Measurements from ENCODE around the gene DAGLA. TPM values are rescaled to one million over a fixed set of nuclear protein-coding genes. Genes with fewer than 3 reads are reported as not detected.

DAGLA gene
- total and polyA plus RNA-seq, 2 of the 13 experiments (the other 11 are each of a cell fraction or from before 2014, with no cell fraction given), result 2.6 to 3.9 TPM

GRCh38 chr11:61768376-61769076 lies 88.3 kb downstream of the DAGLA start (continued):
- TF ChIP-seq, protein P1, sequence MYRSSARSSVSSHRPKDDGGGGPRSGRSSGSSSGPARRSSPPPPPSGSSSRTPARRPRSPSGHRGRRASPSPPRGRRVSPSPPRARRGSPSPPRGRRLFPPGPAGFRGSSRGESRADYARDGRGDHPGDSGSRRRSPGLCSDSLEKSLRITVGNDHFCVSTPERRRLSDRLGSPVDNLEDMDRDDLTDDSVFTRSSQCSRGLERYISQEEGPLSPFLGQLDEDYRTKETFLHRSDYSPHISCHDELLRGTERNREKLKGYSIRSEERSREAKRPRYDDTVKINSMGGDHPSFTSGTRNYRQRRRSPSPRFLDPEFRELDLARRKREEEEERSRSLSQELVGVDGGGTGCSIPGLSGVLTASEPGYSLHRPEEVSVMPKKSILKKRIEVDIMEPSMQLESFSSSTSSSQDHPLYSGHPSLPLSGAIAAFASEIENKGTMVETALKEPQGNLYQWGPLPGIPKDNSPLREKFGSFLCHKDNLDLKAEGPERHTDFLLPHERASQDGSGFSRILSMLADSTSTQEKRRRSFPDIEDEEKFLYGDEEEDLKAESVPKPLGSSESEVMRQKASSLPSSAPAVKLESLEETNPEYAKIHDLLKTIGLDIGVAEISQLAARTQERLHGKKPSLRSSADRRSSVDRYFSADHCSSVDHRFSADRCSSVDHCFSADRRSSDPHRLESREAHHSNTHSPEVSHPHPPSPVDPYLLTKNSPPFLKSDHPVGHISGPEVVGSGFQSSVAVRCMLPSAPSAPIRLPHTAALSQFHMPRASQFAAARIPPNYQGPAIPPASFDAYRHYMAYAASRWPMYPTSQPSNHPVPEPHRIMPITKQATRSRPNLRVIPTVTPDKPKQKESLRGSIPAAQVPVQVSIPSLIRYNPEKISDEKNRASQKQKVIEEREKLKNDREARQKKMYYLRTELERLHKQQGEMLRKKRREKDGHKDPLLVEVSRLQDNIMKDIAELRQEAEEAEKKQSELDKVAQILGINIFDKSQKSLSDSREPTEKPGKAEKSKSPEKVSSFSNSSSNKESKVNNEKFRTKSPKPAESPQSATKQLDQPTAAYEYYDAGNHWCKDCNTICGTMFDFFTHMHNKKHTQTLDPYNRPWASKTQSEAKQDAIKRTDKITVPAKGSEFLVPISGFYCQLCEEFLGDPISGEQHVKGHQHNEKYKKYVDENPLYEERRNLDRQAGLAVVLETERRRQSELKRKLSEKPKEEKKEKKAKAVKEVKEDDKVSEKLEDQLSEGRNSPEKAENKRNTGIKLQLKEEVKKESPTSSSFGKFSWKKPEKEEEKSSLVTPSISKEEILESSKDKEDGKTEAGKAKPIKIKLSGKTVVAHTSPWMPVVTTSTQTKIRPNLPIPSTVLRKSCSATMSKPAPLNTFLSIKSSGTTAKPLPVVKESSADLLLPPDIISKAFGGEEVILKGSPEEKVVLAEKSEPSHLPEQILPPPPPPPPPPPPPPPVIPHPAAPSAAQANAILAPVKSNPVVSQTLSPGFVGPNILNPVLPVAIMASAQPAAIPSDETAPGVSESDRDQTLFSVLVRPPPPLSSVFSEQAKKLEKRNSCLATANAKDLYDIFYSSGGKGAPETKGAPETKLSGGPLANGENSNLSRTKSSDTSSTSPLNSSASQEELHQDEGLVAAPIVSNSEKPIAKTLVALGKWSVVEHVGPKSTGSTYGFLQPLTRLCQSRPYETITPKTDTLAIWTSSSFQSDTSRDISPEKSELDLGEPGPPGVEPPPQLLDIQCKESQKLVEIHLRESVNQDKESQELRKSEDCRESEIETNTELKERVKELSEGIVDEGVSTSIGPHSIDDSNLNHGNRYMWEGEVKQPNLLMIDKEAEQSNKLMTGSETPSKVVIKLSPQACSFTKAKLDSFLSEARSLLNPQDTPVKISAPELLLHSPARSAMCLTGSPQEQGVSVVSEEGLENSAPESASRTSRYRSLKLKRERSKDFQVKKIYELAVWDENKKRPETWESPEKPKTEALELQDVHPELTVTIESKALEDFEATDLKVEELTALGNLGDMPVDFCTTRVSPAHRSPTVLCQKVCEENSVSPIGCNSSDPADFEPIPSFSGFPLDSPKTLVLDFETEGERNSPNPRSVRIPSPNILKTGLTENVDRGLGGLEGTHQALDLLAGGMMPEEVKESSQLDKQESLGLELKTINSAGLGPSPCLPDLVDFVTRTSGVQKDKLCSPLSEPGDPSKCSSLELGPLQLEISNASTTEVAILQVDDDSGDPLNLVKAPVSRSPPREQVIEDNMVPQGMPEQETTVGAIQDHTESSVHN (CRISPR knock-in tag; IDR thresholded peaks at IDR 0.05), result peak; percentile 51; the same call in 1 of the 2 replicates
- TF ChIP-seq, protein P2, sequence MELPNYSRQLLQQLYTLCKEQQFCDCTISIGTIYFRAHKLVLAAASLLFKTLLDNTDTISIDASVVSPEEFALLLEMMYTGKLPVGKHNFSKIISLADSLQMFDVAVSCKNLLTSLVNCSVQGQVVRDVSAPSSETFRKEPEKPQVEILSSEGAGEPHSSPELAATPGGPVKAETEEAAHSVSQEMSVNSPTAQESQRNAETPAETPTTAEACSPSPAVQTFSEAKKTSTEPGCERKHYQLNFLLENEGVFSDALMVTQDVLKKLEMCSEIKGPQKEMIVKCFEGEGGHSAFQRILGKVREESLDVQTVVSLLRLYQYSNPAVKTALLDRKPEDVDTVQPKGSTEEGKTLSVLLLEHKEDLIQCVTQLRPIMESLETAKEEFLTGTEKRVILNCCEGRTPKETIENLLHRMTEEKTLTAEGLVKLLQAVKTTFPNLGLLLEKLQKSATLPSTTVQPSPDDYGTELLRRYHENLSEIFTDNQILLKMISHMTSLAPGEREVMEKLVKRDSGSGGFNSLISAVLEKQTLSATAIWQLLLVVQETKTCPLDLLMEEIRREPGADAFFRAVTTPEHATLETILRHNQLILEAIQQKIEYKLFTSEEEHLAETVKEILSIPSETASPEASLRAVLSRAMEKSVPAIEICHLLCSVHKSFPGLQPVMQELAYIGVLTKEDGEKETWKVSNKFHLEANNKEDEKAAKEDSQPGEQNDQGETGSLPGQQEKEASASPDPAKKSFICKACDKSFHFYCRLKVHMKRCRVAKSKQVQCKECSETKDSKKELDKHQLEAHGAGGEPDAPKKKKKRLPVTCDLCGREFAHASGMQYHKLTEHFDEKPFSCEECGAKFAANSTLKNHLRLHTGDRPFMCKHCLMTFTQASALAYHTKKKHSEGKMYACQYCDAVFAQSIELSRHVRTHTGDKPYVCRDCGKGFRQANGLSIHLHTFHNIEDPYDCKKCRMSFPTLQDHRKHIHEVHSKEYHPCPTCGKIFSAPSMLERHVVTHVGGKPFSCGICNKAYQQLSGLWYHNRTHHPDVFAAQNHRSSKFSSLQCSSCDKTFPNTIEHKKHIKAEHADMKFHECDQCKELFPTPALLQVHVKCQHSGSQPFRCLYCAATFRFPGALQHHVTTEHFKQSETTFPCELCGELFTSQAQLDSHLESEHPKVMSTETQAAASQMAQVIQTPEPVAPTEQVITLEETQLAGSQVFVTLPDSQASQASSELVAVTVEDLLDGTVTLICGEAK (IDR thresholded peaks at IDR 0.05), result no peak
- TF ChIP-seq, protein P2 (CRISPR knock-in tag; IDR thresholded peaks at IDR 0.05), result peak; percentile 52; the same call in 1 of the 2 replicates
- TF ChIP-seq ZNF335 (CRISPR knock-in tag; IDR thresholded peaks at IDR 0.05), result no peak
- no peak for TF ChIP-seq ZNF263 (CRISPR knock-in tag; IDR thresholded peaks at IDR 0.05)
- no peak for TF ChIP-seq MAF1 (CRISPR knock-in tag; IDR thresholded peaks at IDR 0.05; ENCODE audit: borderline replicate concordance)
- peak; percentile 69; the same call in 1 of the 2 replicates for TF ChIP-seq BRD4 (CRISPR knock-in tag; IDR thresholded peaks at IDR 0.05)
- TF ChIP-seq PLRG1 (conservative IDR thresholded peaks at IDR 0.05), result no peak
- TF ChIP-seq MXD1 (CRISPR knock-in tag; IDR thresholded peaks at IDR 0.05), result no peak
- TF ChIP-seq, protein P3, sequence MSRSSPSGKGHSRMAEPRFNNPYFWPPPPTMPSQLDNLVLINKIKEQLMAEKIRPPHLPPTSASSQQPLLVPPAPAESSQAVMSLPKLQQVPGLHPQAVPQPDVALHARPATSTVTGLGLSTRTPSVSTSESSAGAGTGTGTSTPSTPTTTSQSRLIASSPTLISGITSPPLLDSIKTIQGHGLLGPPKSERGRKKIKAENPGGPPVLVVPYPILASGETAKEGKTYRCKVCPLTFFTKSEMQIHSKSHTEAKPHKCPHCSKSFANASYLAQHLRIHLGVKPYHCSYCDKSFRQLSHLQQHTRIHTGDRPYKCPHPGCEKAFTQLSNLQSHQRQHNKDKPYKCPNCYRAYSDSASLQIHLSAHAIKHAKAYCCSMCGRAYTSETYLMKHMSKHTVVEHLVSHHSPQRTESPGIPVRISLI (CRISPR knock-in tag; IDR thresholded peaks at IDR 0.05; ENCODE audit: borderline replicate concordance), result 0 out of 2 replicates have a peak, but pooled peaks have one; percentile 34
